SK-N-SH (cell line): Measurements from ENCODE around the gene RASIP1. TPM values are rescaled to one million over a fixed set of nuclear protein-coding genes. Genes with fewer than 3 reads are reported as not detected.

ENCODE experiments used
- CTCF ChIA-PET: fragments of 300-600, 350-600 bp; formaldehyde crosslinking; extraction: SDS; loops from one replicate; lab custom pipeline; 2021; lab: Yijun Ruan, JAX
- POLR2A ChIA-PET: fragments of 350-600 bp; sonication (Branson Sonifier 250); formaldehyde crosslinking; extraction: SDS; loops from one replicate; lab custom pipeline; 2020; ENCODE audit warnings: antibody characterized with exemption, inconsistent platforms; lab: Yijun Ruan, JAX
- DNase-seq: peaks from one replicate; pipeline ENCODE4 v3.0.0; 2012
- H2AFZ ChIP-seq: fragments of 200-600 bp; sonication (generic); 2 replicates; pipeline ENCODE4 v1.8.1; 2016; ENCODE audit warnings: antibody characterized with exemption, mild to moderate bottlenecking, low read depth
- H3F3A ChIP-seq: fragments of 200-600 bp; sonication (generic); replicated peaks from 2 replicates; pipeline ENCODE3; 2016; ENCODE audit warnings: antibody characterized with exemption, mild to moderate bottlenecking; ENCODE audit not compliant: insufficient read depth
- H3K27ac ChIP-seq, 2 experiments: fragments of 200-500 bp in 1 of 2; fragments of 200-600 bp in 1 of 2; sonication (Bioruptor generic) in 1 of 2; sonication (generic), shearing (Covaris generic) in 1 of 2; 2 replicates each; pipeline versions ENCODE4 v1.5.1 to v1.6.1; 2014 to 2016; ENCODE audit warnings: low read depth in 2 of 2, inconsistent platforms in 1 of 2, low read length in 1 of 2, mild to moderate bottlenecking in 1 of 2, mixed read lengths in 1 of 2
- H3K27me3 ChIP-seq: fragments of 200-600 bp; sonication (generic), shearing (Covaris generic); 2 replicates; pipeline ENCODE4 v1.6.1; 2016; ENCODE audit warnings: mixed run types; ENCODE audit not compliant: insufficient read depth
- H3K36me3 ChIP-seq, 2 experiments: fragments of 200-500 bp in 1 of 2; fragments of 200-600 bp in 1 of 2; sonication (Bioruptor generic) in 1 of 2; sonication (generic) in 1 of 2; replicated peaks in 1 of 2; 2 replicates each; pipeline versions ENCODE3 to v1.5.1; 2014 to 2016; ENCODE audit warnings: low read length in 1 of 2, mild to moderate bottlenecking in 1 of 2; ENCODE audit not compliant: insufficient read depth in 2 of 2, control insufficient read depth in 1 of 2
- H3K4me1 ChIP-seq, 2 experiments: fragments of 200-500 bp in 1 of 2; fragments of 200-600 bp in 1 of 2; sonication (Bioruptor generic) in 1 of 2; sonication (generic), shearing (Covaris generic) in 1 of 2; 2 replicates each; pipeline versions ENCODE4 v1.5.1 to v1.6.1; 2014 to 2016; ENCODE audit warnings: low read depth in 1 of 2, low read length in 1 of 2, mixed run types in 1 of 2; ENCODE audit not compliant: insufficient read depth in 2 of 2, control insufficient read depth in 1 of 2
- H3K4me2 ChIP-seq: fragments of 200-600 bp; sonication (generic), shearing (Covaris generic); 2 replicates; pipeline ENCODE4 v1.6.1; 2017; ENCODE audit warnings: mixed run types
- H3K4me3 ChIP-seq, 2 experiments: fragments of 200-500 bp in 1 of 2; fragments of 200-600 bp in 1 of 2; sonication (Bioruptor generic) in 1 of 2; sonication (generic), shearing (Covaris generic) in 1 of 2; 2 replicates each; pipeline versions ENCODE4 v1.5.1 to v1.8.1; 2014 to 2016; ENCODE audit warnings: low read depth in 2 of 2, inconsistent platforms in 1 of 2, low read length in 1 of 2, mild to moderate bottlenecking in 1 of 2, mixed read lengths in 1 of 2, moderate library complexity in 1 of 2
- H3K79me2 ChIP-seq: fragments of 200-600 bp; sonication (generic); 2 replicates; pipeline ENCODE4 v1.8.1; 2017; ENCODE audit warnings: mild to moderate bottlenecking; ENCODE audit not compliant: insufficient read depth
- H3K9ac ChIP-seq: fragments of 200-600 bp; sonication (generic); 2 replicates; pipeline ENCODE4 v1.6.1; 2017; ENCODE audit warnings: mixed run types
- H3K9me2 ChIP-seq: fragments of 200-600 bp; sonication (generic); 2 replicates; pipeline ENCODE4 v1.6.1; 2017; ENCODE audit warnings: mixed run types
- H3K9me3 ChIP-seq: fragments of 200-600 bp; sonication (generic); 2 replicates; pipeline ENCODE4 v1.6.1; 2017; ENCODE audit warnings: mixed run types, mild to moderate bottlenecking, moderate library complexity
- H4K20me1 ChIP-seq: fragments of 200-600 bp; sonication (generic); 2 replicates; pipeline ENCODE4 v1.6.1; 2017; ENCODE audit warnings: mild to moderate bottlenecking, mixed run types; ENCODE audit not compliant: insufficient read depth
- ELF1 ChIP-seq: IDR thresholded peaks from 2 replicates; pipeline ENCODE4 v1.4.0; 2012
- EP300 ChIP-seq, 2 experiments: IDR thresholded peaks; 2 replicates each; pipeline versions ENCODE4 v1.4.0 to v1.6.1; 2012; ENCODE audit warnings: borderline replicate concordance in 1 of 2, low read depth in 1 of 2, low read length in 1 of 2
- EZH2phosphoT487 ChIP-seq: fragments of 200-600 bp; sonication (generic); IDR thresholded peaks from 2 replicates; pipeline ENCODE4 v1.6.1; 2017; ENCODE audit warnings: low read depth, mixed run types, mild to moderate bottlenecking, antibody characterized with exemption, moderate library complexity, borderline replicate concordance
- FOSL2 ChIP-seq: IDR thresholded peaks from 2 replicates; pipeline ENCODE4 v1.4.0; 2012; ENCODE audit warnings: low read depth, mild to moderate bottlenecking, moderate library complexity, borderline replicate concordance
- FOXJ3 ChIP-seq: sonication (generic); formaldehyde crosslinking; IDR thresholded peaks from 2 replicates; pipeline ENCODE4 v1.5.1; 2020; ENCODE audit warnings: mild to moderate bottlenecking, missing genetic modification reagents
- FOXM1 ChIP-seq: IDR thresholded peaks from 2 replicates; pipeline ENCODE4 v1.4.0; 2012; ENCODE audit warnings: low read depth, mild to moderate bottlenecking
- GABPA ChIP-seq: IDR thresholded peaks from 2 replicates; pipeline ENCODE4 v1.4.0; 2012; ENCODE audit warnings: low read depth, mild to moderate bottlenecking
- IRF3 ChIP-seq: fragments of 150-350 bp; IDR thresholded peaks from 2 replicates; pipeline ENCODE4 v1.6.1; 2016; ENCODE audit warnings: mild to moderate bottlenecking, low read depth, low read length
- NFIC ChIP-seq: IDR thresholded peaks from 2 replicates; pipeline ENCODE4 v1.4.0; 2012; ENCODE audit warnings: borderline replicate concordance
- NRF1 ChIP-seq: IDR thresholded peaks from 2 replicates; pipeline ENCODE4 v1.6.1; 2012; ENCODE audit warnings: low read depth, mild to moderate bottlenecking, low read length
- REST ChIP-seq: IDR thresholded peaks from 2 replicates; pipeline ENCODE4 v1.6.1; 2012; ENCODE audit warnings: mild to moderate bottlenecking, low read depth, low read length, moderate library complexity
- TAF1 ChIP-seq: IDR thresholded peaks from 2 replicates; pipeline ENCODE4 v1.6.1; 2012; ENCODE audit warnings: low read depth, mild to moderate bottlenecking, low read length, moderate library complexity, borderline replicate concordance
- TEAD4 ChIP-seq: IDR thresholded peaks from 2 replicates; pipeline ENCODE4 v1.4.0; 2012; ENCODE audit warnings: mild to moderate bottlenecking, borderline replicate concordance; ENCODE audit not compliant: insufficient read depth
- USF1 ChIP-seq: IDR thresholded peaks from 2 replicates; pipeline ENCODE4 v1.4.0; 2012; ENCODE audit warnings: low read depth, borderline replicate concordance
- WGBS: methylation state at CpG from one replicate; pipeline ENCODE4 v1.1.6; 2017; ENCODE audit warnings: low lambda C conversion rate; 5-methylcytosine and 5-hydroxymethylcytosine counted together
- polyA plus RNA-seq, 3 experiments: library from polyadenylated mRNA; depleted of rRNA; stranded (reverse); fragments of >200 nt; gene quantifications; 2 replicates each; pipeline ENCODE4 v1.2.3, GENCODE V29; 2012

The RASIP1 gene
- polyA plus RNA-seq, 1 of the 3 experiments (the other 2 are of a cell fraction): 0.41 TPM

GRCh38 chr19:48711106-48711662 lies 29.2 kb downstream of the RASIP1 start:
- CTCF ChIA-PET: interaction anchor here (1.7 to 4.5 kb wide), 2 partner anchors 33 to 36 kb away, joined by 4 to 30 read pairs; no protein-coding TSS in a partner anchor
- Histone ChIP-seq H3K9ac (no peak overlapping the region), H3K4me2 (no peak overlapping the region), H3F3A (peaks cover 4% of the 10 kb centered on the region), H3K27me3 (no peaks in the 10 kb centered on the region), H3K4me1 (peaks cover 0 to 20% of the 10 kb centered on the region in 2 experiments; a peak in 1 of 4 replicates), H2AFZ (no peak overlapping the region), H3K9me3 (no peaks in the 10 kb centered on the region), H4K20me1 (no peaks in the 10 kb centered on the region), H3K36me3 (no peaks in the 10 kb centered on the region), H3K27ac (no peak overlapping the region), H3K79me2 (peaks cover 17% of the 10 kb centered on the region), H3K9me2 (no peaks in the 10 kb centered on the region), H3K4me3 (no peak overlapping the region)
- WGBS: 90% methylated on average over 4 of the region's 4 CpGs
- POLR2A ChIA-PET: interaction anchor here (0.7 kb wide), 1 partner anchor 14 kb away, joined by 4 read pairs; no protein-coding TSS in a partner anchor
- TF ChIP-seq USF1 (no peak), IRF3 (no peak), NFIC (no peak), ELF1 (no peak), EP300 (IDR thresholded peaks at IDR 0.05; ENCODE audit: borderline replicate concordance in 1 of 2, low read depth in 1 of 2, low read length in 1 of 2) (no peak), FOXM1 (no peak), TEAD4 (no peak), FOXJ3 (CRISPR knock-in tag) (no peak), TAF1 (no peak), REST (no peak), FOSL2 (no peak), EZH2phosphoT487 (no peak), GABPA (no peak), NRF1 (no peak)
- DNase-seq: no peak
